Epithelial cell of proximal tubule (primary cell): ENCODE measurements around the gene PRDM16. TPM values are rescaled to one million over a fixed set of nuclear protein-coding genes. Genes with fewer than 3 reads are reported as not detected.

Experiments used
- DNase-seq: peaks from one replicate; pipeline ENCODE4 v3.0.0-alpha.2; 2011; ENCODE audit warnings: low read depth
- H3K4me3 ChIP-seq: 2 replicates; pipeline ENCODE4 v1.5.1; 2011; ENCODE audit warnings: low read depth, mild to moderate bottlenecking, low read length
- CTCF ChIP-seq: conservative IDR thresholded peaks from 2 replicates; pipeline ENCODE4 v1.5.1; 2012; ENCODE audit warnings: low read depth, mild to moderate bottlenecking, low read length
- total RNA-seq: library from RNA; depleted of rRNA; stranded (reverse); fragments of >200 nt; gene quantifications from 2 replicates; pipeline ENCODE4 v1.2.3, GENCODE V29; 2015

PRDM16 gene
- total RNA-seq, 1 donor from 2014 or later = 0.06 TPM

DNA sequence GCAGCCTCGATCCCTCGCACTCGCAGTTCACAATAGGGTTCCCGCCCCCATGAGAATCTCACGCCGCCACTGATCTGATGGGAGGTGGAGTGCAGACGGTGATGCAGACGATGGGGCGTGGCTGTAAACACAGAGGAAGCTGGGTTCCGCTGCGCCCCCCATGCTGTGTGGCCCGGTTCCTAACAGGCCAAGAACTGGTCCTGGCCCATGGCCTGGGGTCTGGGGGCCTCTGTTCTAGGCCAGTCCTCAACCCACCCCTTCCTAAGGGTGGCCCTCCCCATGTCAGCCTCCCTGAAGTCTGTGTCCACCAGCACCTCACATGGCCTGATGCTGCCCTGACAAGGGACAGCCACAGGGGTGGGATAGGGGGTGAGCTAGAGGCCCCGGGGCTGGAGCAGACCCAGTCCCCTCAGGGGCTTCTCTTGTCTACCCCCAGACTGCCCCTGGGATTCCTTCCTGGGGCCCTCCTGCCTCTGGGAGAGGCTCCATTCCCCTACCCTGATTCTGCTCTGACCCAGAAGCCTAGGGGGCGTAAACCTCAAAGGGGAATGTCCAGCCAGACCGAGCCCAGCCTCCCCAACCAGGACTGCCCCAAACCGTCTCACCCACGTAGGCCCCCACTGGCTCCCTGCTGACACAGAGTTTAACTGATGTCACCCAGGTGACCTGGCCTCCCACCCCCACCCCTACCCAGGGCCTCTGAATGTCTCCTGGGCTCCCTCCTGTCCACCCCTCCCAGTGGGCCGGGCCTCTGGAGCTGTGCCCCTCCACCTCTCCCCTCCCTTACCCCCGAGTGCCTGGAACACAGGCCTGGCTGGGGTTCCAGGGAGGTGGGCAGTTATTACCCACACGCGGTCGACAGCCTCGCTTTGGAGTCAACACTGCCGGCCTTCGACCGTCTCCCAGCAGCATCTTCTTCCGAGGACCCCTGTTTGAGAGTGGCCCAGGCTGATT lies 370.6 kb downstream of the PRDM16 start:
- TF ChIP-seq CTCF = no peak
- no peak for DNase-seq
- no peak overlapping the region for H3K4me3 ChIP-seq

- DNase-seq = no peak
- TF ChIP-seq CTCF = no peak
- H3K4me3 ChIP-seq = no peak overlapping the region
Measured at GRCh38 chr1:3440300-3440681, 371.3 kb downstream of the PRDM16 start.

DNA sequence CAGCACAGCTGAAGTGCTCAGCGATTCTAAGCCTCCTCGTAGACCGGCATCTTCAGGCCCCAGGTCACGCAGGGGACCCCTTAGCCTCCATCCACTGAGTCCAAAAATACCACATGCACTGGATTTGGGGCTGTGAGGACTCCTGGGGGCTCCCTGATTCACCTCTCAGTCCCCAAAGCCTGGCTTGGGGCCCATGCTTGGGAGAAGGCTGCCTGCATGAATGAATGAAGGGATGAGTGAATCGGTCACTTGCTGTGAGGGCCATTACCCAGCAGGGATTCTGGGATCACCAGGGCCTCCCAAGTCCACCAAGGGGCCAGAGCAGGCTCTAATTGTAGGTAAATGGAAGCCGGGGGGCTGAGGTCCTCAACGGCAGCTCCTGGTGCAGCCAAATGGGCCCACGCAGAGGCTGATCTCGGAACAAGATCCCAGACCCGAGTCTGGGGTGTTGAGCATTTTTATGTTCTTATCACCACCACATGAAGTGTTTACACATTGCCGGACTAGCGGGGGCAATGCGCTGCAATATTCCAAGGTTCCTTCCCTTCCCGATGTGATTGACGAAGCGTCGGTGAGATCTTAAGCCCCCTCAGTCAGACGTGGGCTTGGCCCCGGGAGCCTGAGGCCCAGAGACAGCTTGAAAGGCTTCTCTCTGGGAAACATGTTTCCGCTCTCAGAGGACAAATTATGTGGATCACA lies 371.9 kb downstream of the PRDM16 start:
- TF ChIP-seq CTCF = no peak
- no peak for DNase-seq
- no peak overlapping the region for H3K4me3 ChIP-seq

GRCh38 chr1:3441410-3441847 lies 372.4 kb downstream of the PRDM16 start:
- no peak for TF ChIP-seq CTCF
- DNase-seq = no peak
- no peak overlapping the region for H3K4me3 ChIP-seq

DNA sequence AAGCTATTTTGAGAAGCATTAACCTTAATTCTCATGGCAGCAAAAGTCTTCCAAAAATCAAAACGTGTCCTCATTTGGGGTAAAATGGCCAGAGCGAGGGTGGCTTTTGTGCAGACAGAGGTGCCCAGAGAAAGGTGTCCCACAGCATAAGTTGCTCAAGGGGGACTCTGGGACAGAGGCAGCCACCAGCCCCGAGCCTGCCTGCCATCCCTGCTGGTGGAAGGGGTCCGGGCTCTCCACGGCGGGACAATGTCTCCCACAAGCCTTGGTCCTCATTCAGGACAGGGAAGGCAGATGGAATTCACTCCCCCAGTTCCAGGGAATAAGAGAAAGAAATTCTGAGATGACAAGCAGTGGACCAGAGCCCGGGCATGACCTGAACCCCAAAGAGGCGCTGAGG lies 372.9 kb downstream of the PRDM16 start:
- no peak for TF ChIP-seq CTCF
- no peak overlapping the region for H3K4me3 ChIP-seq

GRCh38 chr1:3442331-3442730 lies 373.3 kb downstream of the PRDM16 start:
- no peak for TF ChIP-seq CTCF
- no peak for DNase-seq
- no peak overlapping the region for H3K4me3 ChIP-seq

More for the DNA sequence above, 372.9 kb downstream of the PRDM16 start:
- DNase-seq = no peak
